Measurements from ENCODE around the gene PCED1B. TPM values are rescaled to one million over a fixed set of nuclear protein-coding genes. Genes with fewer than 3 reads are reported as not detected.

The PCED1B gene
- total RNA-seq, 1 experiment from 2014 or later = 6.6 TPM

GRCh38 chr12:47094804-47095203 is 15.4 kb downstream of the PCED1B start:
- no peaks in the 10 kb centered on the region for H3K36me3 Mint-ChIP-seq
- H3K4me3 Mint-ChIP-seq = no peak overlapping the region
- DNase-seq (ENCODE audit: low spot score) (no peak), ATAC-seq (no peak)
- H3K4me1 Mint-ChIP-seq = peaks cover 19% of the 10 kb centered on the region
- TF ChIP-seq, protein P1, sequence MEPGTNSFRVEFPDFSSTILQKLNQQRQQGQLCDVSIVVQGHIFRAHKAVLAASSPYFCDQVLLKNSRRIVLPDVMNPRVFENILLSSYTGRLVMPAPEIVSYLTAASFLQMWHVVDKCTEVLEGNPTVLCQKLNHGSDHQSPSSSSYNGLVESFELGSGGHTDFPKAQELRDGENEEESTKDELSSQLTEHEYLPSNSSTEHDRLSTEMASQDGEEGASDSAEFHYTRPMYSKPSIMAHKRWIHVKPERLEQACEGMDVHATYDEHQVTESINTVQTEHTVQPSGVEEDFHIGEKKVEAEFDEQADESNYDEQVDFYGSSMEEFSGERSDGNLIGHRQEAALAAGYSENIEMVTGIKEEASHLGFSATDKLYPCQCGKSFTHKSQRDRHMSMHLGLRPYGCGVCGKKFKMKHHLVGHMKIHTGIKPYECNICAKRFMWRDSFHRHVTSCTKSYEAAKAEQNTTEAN (CRISPR knock-in tag; IDR thresholded peaks at IDR 0.05) = no peak
- ChIA-PET POLR2A (interaction anchor here (0.7 kb wide), 2 partner anchors 15 to 116 kb away, joined by 3 read pairs; no protein-coding TSS in a partner anchor), CTCF (interaction anchor here (0.7 to 0.8 kb wide), 2 partner anchors 542 to 753 kb away, joined by 3 read pairs; no protein-coding TSS in a partner anchor)
- no peak overlapping the region for H3K27ac Mint-ChIP-seq
- peaks cover 4% of the 10 kb centered on the region; the same call in 1 of the 2 replicates for H3K9me3 Mint-ChIP-seq
- no peaks in the 10 kb centered on the region for H3K27me3 Mint-ChIP-seq (ENCODE audit: low read depth)

DNA sequence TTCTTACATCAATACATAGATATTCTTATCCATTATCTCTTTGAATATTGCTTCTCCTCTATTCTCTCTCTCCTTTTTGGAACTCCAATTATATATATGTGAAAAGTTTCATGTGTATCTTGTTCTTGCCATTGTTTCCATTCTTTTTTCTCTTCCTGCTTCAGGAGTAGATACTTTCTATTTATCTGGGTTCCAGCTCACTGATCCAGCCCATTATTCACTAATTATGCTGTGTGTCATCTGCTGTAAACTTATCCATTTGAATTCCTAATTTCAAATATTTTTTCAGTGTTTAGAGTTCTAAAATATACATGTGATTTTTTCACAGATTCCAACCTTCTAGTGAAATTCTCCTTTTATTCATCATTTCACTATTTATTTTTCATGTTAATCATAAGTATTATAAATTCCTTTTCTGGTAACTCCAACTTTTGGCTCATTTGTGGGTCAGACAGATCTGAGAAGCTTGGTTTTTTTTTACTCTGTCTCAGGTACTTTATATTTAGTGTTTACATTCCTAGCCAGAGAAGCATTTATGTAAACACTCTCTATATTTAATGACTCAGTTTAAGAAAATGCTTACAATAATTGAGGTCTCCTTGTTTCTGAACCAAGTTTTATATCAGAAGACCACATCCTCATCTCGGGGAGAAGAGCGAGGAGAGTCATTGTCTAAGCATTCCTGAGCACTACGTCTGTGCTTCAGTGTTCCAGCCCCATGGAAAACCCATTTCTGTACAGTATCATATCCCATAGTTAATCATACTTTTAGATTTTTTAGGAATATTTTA is 16.2 kb downstream of the PCED1B start:
- Mint-ChIP-seq H3K27ac (no peak overlapping the region), H3K4me3 (no peak overlapping the region), H3K27me3 (ENCODE audit: low read depth) (no peaks in the 10 kb centered on the region), H3K4me1 (peaks cover 19% of the 10 kb centered on the region), H3K9me3 (peaks cover 4% of the 10 kb centered on the region; the same call in 1 of the 2 replicates), H3K36me3 (no peaks in the 10 kb centered on the region)
- POLR2A ChIA-PET = interaction anchor here (0.7 kb wide), 1 partner anchor 115 kb away, joined by 3 read pairs; no protein-coding TSS in a partner anchor
- no peak for ATAC-seq
- CTCF ChIA-PET = interaction anchor here (0.7 to 0.8 kb wide), 2 partner anchors 541 to 753 kb away, joined by 3 read pairs; no protein-coding TSS in a partner anchor
- DNase-seq (ENCODE audit: low spot score) = no peak
- TF ChIP-seq RELA (CRISPR knock-in tag; IDR thresholded peaks at IDR 0.05; ENCODE audit: borderline replicate concordance) (no peak), STAT6 (CRISPR knock-in tag; conservative IDR thresholded peaks at IDR 0.05; ENCODE audit: low read depth) (no peak), CBFB (CRISPR knock-in tag; IDR thresholded peaks at IDR 0.05; ENCODE audit: low read depth) (no peak), SMAD3 (CRISPR knock-in tag; IDR thresholded peaks at IDR 0.05; ENCODE audit: borderline replicate concordance) (no peak), JAZF1 (CRISPR knock-in tag; IDR thresholded peaks at IDR 0.05) (no peak), ZSCAN18 (CRISPR knock-in tag; IDR thresholded peaks at IDR 0.05) (no peak), ZNF138 (CRISPR knock-in tag; conservative IDR thresholded peaks at IDR 0.05) (no peak), MXD4 (CRISPR knock-in tag; IDR thresholded peaks at IDR 0.05; ENCODE audit: borderline replicate concordance) (no peak), CDX4 (CRISPR knock-in tag; IDR thresholded peaks at IDR 0.05; ENCODE audit: borderline replicate concordance) (no peak), AFF4 (CRISPR knock-in tag; IDR thresholded peaks at IDR 0.05; ENCODE audit: borderline replicate concordance) (no peak), TEAD4 (CRISPR knock-in tag; IDR thresholded peaks at IDR 0.05) (no peak)
- TF ChIP-seq, protein P2, sequence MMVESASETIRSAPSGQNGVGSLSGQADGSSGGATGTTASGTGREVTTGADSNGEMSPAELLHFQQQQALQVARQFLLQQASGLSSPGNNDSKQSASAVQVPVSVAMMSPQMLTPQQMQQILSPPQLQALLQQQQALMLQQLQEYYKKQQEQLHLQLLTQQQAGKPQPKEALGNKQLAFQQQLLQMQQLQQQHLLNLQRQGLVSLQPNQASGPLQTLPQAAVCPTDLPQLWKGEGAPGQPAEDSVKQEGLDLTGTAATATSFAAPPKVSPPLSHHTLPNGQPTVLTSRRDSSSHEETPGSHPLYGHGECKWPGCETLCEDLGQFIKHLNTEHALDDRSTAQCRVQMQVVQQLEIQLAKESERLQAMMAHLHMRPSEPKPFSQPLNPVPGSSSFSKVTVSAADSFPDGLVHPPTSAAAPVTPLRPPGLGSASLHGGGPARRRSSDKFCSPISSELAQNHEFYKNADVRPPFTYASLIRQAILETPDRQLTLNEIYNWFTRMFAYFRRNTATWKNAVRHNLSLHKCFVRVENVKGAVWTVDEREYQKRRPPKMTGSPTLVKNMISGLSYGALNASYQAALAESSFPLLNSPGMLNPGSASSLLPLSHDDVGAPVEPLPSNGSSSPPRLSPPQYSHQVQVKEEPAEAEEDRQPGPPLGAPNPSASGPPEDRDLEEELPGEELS (CRISPR knock-in tag; IDR thresholded peaks at IDR 0.05) = no peak
- TF ChIP-seq, protein P3, sequence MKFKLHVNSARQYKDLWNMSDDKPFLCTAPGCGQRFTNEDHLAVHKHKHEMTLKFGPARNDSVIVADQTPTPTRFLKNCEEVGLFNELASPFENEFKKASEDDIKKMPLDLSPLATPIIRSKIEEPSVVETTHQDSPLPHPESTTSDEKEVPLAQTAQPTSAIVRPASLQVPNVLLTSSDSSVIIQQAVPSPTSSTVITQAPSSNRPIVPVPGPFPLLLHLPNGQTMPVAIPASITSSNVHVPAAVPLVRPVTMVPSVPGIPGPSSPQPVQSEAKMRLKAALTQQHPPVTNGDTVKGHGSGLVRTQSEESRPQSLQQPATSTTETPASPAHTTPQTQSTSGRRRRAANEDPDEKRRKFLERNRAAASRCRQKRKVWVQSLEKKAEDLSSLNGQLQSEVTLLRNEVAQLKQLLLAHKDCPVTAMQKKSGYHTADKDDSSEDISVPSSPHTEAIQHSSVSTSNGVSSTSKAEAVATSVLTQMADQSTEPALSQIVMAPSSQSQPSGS (CRISPR knock-in tag; IDR thresholded peaks at IDR 0.05; ENCODE audit: borderline replicate concordance, low read depth) = no peak
- TF ChIP-seq, protein P4, sequence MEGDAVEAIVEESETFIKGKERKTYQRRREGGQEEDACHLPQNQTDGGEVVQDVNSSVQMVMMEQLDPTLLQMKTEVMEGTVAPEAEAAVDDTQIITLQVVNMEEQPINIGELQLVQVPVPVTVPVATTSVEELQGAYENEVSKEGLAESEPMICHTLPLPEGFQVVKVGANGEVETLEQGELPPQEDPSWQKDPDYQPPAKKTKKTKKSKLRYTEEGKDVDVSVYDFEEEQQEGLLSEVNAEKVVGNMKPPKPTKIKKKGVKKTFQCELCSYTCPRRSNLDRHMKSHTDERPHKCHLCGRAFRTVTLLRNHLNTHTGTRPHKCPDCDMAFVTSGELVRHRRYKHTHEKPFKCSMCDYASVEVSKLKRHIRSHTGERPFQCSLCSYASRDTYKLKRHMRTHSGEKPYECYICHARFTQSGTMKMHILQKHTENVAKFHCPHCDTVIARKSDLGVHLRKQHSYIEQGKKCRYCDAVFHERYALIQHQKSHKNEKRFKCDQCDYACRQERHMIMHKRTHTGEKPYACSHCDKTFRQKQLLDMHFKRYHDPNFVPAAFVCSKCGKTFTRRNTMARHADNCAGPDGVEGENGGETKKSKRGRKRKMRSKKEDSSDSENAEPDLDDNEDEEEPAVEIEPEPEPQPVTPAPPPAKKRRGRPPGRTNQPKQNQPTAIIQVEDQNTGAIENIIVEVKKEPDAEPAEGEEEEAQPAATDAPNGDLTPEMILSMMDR (IDR thresholded peaks at IDR 0.05) = no peak

All from WTC11 (cell line).